Activated CD8-positive, alpha-beta memory T cell treated with anti-CD3 and anti-CD28 coated beads, Interleukin-2, amount 50 U/mL, for 24 hours (primary cell): Measurements from ENCODE around the gene NAALAD2.
A peak's percentile ranks its signal among the peaks of the same experiment; 100 is the strongest.
"Not testable (repeated sequence)": the region's sequence is repeated elsewhere in the genome, so short reads cannot be mapped to it uniquely, and the experiment has no call there.

Source experiments
- DNase-seq: peaks from one replicate; pipeline ENCODE4 v3.0.0-alpha.2; 2020; ENCODE audit errors: extremely low read depth

NAALAD2 gene

GRCh38 chr11:90192869-90193582, 58.6 kb downstream of the NAALAD2 start:
- DNase-seq: no peak

DNA sequence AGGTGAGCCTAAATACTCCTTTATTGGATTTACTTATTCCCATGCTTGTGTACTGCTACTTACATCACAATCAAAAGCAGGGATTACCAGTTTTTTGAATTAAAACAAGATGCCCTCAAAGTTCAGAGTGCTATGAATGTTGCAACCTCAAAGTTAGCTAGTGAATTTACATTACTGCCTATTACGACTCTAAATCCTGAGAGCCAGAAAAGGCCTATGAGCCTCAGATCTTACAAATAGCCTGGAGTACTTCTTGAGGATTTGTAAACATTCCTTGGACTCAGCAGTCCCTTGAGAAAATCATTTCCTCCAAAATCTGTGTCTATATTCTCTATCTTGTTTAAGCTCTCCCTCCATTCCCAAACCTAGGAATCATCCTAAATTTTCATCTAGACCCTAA, 62.9 kb downstream of the NAALAD2 start:
- no peak for DNase-seq

GRCh38 chr11:90202342-90202741, 67.9 kb downstream of the NAALAD2 start:
- no peak for DNase-seq

DNA sequence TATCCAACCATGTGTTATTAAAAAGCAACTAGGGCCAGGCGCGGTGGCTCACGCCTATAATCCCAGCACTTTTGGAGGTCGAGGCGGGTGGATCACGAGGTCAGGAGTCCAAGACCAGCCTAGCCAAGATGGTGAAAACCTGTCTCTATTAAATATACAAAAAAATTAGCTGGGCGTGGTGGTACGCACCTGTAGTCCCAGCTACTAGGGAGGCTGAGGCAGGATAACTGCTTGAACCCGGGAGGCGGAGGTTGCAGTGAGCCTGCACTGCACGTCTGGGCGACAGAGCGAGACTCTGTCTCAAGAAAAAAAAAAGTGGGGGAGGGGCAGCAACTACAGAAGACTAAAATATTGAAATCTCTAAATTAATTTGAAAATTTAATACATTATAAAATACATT, 69.9 kb downstream of the NAALAD2 start:
- no peak for DNase-seq

GRCh38 chr11:90204832-90205646, 70.6 kb downstream of the NAALAD2 start:
- no peak for DNase-seq

DNA sequence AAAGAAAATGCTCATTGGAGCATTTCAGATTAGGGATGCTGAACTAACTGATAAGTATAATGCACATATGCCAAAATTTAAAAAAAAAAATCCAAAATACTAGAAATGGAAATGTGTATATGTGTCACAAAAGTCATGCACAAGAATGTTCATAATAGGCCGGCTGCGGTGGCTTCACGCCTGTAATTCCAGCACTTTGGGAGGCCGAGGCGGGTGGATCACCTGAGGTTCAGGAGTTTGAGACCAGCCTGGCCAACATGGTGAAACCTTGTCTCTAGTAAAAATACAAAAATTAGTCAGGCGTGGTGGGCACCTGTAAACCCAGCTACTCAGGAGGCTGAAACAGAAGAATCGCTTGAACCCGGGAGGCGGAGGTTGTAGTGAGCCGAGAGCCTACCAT, 73.5 kb downstream of the NAALAD2 start:
- not testable (repeated sequence) for DNase-seq

DNA sequence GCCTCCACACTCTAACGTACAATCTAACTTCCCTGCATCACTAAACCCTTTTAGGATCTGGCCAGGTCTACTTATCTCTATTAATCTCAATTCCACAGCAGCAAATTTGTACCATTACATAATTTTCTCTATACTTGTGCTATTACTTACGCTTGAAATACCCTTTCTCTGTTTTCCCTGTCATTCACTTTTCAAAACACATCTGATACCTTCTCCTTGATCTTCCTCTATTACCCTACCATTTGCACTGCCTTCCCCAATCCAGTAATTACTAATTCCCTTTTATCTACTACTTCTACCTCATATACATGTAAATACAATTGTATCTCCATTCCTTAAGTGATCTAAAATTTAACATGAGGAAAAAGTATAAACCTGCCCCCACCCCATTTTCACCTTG, 74.4 kb downstream of the NAALAD2 start:
- DNase-seq: no peak

DNA sequence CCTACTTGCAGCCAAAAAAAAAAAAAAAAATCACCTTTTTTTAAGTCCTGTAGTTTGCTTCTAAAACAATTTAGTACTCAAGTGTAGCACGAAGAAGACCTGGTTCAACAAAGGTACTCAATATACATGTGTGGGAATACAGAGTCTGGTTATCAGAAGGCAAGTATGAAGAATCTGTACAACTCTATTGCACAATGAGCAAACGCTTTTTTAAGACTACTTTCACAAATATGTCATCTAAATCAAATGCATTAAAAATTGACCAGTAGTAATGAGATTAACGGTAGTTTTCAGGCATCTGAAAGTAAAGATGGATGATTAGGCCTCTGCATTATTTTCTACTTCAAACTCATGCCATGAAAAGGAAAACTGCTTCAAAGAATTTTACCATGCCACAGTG, 78.9 kb downstream of the NAALAD2 start:
- no peak for DNase-seq

DNA sequence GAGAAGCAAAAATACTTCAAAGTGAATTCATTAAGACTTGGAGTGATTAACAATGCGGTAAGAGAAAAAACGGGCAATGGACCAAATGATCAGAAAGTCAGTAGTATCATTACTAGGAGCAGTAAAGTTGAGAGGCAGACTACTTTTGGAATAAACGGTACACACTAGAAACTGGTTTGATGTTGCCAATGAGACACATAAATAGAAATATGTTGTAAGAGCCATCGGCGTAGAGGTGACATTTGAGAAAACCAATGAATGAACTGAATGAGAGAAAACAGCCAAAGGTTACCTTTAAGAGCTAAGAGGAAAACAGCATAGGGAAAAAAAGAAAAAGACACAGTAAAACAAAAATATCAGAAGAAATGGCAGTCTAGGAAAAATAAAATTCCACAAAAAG, 82.1 kb downstream of the NAALAD2 start:
- DNase-seq: no peak

GRCh38 chr11:90218606-90219005, 84.1 kb downstream of the NAALAD2 start:
- no peak for DNase-seq

GRCh38 chr11:90219438-90219837, 85.0 kb downstream of the NAALAD2 start:
- DNase-seq: no peak

- no peak for DNase-seq
Measured at GRCh38 chr11:90220391-90220790, 85.9 kb downstream of the NAALAD2 start.

GRCh38 chr11:90221803-90222458, 87.5 kb downstream of the NAALAD2 start:
- no peak for DNase-seq

DNA sequence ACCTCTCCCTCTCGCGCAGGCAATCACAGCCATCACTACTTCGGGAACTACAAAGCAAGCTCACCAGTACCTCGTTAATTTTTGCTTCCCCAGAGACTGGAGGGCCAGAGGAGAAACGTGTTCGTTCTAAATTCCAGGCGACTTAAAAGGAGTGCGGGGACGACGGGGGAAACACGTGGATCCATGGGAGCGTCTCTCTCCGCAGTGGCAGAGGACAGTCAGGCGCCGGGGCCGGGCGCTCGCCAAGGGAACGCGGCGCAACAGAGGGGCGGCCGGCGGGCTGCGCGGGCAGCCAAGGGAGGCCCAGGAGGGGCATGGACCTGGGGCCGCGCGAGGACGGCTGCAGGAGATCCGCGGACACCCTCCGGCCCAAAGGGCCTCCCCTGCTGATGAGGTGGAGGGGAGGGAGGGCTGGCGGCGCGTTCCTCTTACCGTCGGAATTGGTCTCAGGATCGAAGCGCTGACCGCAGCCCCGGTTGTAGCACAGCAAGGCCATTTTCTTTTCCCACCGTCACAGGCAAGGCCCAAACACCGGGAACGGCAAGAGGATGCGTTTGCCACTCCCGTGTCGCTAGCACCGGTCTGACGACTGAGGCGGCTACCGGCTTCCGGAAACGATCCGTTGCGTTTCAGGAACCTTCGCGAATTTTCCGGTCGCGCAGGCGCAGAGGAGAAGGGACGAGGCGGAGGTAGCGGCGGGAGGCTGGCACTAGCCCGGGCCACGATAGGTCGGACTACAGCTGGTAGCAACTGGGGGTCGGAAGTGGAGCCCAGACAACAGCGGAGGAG, 88.2 kb downstream of the NAALAD2 start, which contains the start of gene CHORDC1:
Gene CHORDC1 (minus strand): TSS at position 591 of the 789 bp plus-strand sequence. CDS start 95 bp downstream, at position 496.
- peak; percentile 96 for DNase-seq

GRCh38 chr11:90223248-90223585, 88.8 kb downstream of the NAALAD2 start:
- no peak for DNase-seq

DNA sequence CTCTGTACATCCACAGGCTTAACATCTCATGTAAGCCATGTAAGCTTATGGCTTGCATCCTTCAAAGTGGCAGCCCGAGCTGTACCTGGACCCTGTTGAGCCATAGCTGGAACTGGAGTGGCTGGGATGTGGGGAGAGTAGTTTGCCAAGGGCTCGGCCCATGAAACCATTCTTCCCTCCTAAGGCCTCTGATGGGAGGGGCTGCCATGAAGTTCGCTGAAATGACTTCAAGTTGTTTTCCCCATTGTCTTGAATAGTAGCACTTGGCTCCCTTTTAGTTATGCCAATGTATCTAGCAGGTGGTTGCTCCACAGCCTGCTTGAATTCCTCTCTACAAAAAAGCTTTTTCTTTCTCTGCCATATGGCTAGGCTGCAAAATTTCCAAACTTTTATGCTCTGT, 93.6 kb downstream of the NAALAD2 start:
- no peak for DNase-seq

GRCh38 chr11:90229791-90230190, 95.3 kb downstream of the NAALAD2 start:
- no peak for DNase-seq

- DNase-seq: no peak
Measured at GRCh38 chr11:90234977-90235376, 100.5 kb downstream of the NAALAD2 start.

- no peak for DNase-seq
Measured at GRCh38 chr11:90235526-90235925, 101.1 kb downstream of the NAALAD2 start.

DNA sequence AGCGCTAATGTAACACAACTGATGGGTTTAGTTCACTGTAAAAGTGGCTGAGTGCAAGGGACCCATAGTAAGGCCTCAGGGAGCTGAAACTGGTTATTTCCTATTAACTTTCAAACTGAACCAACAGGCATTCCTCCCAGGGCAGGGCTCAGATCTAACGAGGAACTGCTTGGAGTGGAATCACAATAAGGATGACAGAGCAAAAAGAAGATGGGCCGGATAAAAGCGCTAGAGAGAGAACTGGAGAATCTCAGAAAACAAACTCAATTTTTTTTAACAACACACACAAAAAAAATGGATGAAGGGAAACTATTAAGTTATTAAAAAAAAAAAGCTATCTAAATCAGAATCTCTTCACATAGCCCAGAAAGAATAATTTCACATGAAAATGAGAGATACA, 102.5 kb downstream of the NAALAD2 start:
- DNase-seq: no peak

- DNase-seq: not testable (repeated sequence)
Measured at GRCh38 chr11:90239967-90240636, 105.6 kb downstream of the NAALAD2 start.
